ENCODE measurements around the gene CSNK2A2. TPM values are rescaled to one million over a fixed set of nuclear protein-coding genes. Genes with fewer than 3 reads are reported as not detected.

CSNK2A2 gene
- total RNA-seq, 1 donor: 26.8 TPM

DNA sequence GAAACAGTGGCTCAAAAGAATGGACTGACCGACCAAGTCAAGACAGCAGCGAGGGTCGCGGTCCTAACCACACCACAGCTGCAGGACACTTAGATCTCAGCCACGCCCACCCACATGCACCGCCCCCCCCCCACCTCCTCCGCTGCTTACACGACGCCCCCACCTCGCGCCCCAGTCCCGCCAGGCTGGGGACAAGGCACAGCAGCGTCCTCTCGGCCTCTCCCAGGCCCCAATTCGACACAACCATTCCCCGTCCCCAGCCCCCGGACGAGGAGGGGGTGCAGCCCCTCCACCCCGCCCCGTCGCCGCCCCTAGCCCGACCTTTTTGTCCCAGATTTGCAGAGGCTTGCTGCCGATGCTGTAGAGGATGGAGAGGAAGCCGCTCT lies 69.2 kb downstream of the CSNK2A2 start:
- DNase-seq (ENCODE audit: low read depth): no peak
- TF ChIP-seq, protein P1, sequence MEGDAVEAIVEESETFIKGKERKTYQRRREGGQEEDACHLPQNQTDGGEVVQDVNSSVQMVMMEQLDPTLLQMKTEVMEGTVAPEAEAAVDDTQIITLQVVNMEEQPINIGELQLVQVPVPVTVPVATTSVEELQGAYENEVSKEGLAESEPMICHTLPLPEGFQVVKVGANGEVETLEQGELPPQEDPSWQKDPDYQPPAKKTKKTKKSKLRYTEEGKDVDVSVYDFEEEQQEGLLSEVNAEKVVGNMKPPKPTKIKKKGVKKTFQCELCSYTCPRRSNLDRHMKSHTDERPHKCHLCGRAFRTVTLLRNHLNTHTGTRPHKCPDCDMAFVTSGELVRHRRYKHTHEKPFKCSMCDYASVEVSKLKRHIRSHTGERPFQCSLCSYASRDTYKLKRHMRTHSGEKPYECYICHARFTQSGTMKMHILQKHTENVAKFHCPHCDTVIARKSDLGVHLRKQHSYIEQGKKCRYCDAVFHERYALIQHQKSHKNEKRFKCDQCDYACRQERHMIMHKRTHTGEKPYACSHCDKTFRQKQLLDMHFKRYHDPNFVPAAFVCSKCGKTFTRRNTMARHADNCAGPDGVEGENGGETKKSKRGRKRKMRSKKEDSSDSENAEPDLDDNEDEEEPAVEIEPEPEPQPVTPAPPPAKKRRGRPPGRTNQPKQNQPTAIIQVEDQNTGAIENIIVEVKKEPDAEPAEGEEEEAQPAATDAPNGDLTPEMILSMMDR (IDR thresholded peaks at IDR 0.05; ENCODE audit: insufficient read depth, low read depth, low read length): no peak
- H3K4me3 ChIP-seq (ENCODE audit: low read depth, low read length): peak overlapping the region; percentile 95

DNA sequence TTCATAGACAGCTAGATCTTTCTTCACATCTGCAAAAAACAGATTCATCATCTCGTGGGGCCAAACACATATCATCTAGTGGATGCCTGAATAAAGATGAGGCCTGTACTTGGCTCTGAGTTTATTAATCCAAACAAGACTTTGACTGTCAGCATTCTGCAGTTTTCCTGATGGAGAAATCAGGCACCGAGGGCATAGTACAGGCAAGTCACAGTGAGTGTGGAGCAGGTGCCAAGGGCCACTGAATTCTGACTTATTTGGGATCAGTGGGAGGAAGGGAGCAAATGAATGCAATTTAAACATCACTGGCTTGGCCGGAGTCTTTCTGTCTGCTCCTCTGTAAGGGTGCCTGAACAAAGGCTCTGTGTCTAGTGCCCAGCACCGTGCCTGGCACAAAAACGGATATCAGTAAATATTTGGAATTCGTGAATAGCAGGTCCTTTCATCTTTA lies 69.7 kb downstream of the CSNK2A2 start:
- TF ChIP-seq, protein P1 (IDR thresholded peaks at IDR 0.05; ENCODE audit: insufficient read depth, low read depth, low read length): no peak
- no peak for DNase-seq (ENCODE audit: low read depth)
- H3K4me3 ChIP-seq (ENCODE audit: low read depth, low read length): peak overlapping the region; percentile 95

DNA sequence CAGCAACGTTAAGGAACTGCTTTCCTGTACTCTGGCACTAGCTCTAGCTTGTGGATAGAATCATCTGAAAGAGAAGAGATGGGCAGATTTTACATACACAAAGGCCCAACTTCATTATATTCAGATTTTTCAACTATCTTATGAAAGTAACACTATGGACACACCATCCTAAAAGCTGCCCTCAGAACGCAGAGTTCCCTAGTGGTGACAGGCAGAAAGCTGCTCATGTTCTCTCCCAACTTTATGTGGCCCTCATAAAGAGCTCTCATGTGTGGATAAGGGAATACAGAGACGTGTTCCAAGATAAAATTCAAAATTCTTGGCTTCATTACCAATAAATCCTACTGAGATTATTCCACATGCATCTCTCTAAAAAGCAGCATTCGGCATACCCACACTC lies 70.3 kb downstream of the CSNK2A2 start:
- H3K4me3 ChIP-seq (ENCODE audit: low read depth, low read length): peak overlapping the region; percentile 95
- TF ChIP-seq, protein P1 (IDR thresholded peaks at IDR 0.05; ENCODE audit: insufficient read depth, low read depth, low read length): no peak
- DNase-seq (ENCODE audit: low read depth): no peak

DNA sequence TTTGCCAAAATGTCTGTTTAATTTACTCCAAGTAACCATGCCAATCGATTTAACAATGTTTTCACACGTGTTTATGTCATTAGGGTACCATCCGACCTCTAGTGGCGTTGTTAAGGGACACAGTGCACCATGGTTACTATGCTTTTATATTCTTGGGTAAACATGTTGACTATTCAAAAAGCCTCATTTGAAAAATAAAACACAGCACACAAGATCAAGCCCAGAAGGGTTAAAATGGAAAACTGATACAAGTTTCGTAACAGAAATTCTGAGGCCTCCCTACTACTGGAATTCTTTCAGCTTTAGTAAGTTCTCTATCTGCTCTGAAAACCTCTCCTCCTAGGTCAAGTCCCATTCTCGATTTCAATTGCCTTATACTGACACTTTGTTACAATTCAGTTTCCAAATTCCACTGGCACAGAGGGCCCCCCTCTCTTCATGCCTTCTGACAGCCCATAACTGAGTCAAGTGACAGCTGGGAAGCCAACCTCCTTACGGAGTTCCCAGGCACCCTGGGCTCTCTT lies 70.8 kb downstream of the CSNK2A2 start:
- peak; percentile 60 for DNase-seq (ENCODE audit: low read depth)
- TF ChIP-seq, protein P1 (IDR thresholded peaks at IDR 0.05; ENCODE audit: insufficient read depth, low read depth, low read length): peak; percentile 36
- H3K4me3 ChIP-seq (ENCODE audit: low read depth, low read length): peak overlapping the region; percentile 95

DNA sequence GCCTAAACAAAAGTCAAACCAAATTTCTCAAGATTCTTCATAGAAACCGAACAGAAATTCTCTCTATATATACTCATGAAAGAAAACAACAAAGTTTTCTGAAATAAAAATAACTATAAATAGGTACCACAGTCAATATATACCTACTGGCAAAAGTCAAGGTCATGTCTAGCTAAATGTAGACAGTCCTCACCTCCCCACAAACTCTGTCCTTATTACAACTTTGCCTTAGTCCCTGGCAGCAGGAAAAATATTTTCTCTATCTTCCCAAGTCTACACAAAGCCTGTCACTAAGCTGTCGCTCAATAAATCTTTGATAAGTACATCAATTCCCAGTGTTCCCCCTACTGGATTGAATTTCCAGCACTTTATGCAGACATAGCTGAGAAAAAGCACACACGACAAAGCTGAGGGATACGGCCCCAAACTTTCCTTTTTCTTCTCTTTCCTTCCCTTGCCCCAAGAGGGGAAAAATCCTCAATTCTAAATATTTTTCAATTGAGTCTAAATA lies 71.4 kb downstream of the CSNK2A2 start:
- TF ChIP-seq, protein P1 (IDR thresholded peaks at IDR 0.05; ENCODE audit: insufficient read depth, low read depth, low read length): no peak
- peak overlapping the region; percentile 95 for H3K4me3 ChIP-seq (ENCODE audit: low read depth, low read length)
- no peak for DNase-seq (ENCODE audit: low read depth)

DNA sequence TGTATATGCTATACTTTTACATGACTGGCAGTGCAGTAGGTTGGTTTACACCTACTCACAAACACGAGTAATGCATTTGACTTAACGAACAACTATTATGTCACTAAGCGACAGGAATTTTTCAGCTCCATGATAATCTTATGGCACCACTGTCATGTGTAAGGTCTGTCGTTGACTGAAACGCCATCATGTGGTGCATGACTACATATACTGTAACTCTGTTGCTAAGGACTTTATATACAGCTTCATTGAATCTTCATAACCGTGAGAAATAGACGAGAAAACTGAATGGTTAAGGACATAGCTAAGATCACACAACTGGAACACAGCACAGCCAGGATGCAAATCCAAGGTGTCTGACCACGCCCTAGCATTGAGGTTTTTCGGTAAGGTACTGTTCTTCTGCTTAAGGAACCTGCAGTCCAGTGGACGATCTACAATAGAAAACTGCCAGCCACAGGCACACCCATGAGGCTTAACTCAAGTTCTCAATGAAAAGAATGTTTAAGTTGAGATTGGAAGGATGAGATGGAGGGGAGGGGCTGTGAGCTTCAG lies 72.0 kb downstream of the CSNK2A2 start:
- DNase-seq (ENCODE audit: low read depth): peak; percentile 35
- TF ChIP-seq, protein P1 (IDR thresholded peaks at IDR 0.05; ENCODE audit: insufficient read depth, low read depth, low read length): peak; percentile 12

More for the DNA sequence above, 72.0 kb downstream of the CSNK2A2 start:
- no peak overlapping the region for H3K4me3 ChIP-seq (ENCODE audit: low read depth, low read length)
